ENCODE data around the gene GNB5.

GNB5 gene

DNA sequence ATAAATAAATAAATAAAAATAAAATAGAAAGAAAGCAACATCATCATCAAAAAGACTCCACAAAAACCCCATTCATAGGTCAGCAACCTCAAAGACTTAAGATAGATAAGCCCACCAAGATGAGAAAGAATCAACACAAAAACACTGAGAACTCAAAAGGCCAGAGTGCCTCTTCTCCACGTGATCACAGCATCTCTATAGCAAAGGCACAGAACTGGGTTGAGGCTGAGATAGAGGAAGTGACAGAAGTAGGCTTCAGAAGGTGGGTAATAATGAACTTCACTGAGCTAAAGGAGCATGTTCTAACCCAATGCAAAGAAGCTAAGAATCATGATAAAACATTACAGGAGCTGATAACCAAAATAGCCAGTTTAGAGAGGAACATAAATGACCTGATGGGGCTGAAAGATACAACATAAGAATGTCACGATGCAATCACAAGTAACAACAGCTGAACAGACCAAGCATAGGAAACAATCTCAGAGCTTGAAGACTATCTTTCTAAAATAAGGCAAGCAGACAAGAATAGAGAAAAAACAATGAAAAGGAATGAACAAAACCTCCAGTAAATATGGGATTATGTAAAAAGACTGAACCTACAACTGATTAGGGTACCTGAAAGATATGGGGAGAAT, 26.4 kb downstream of the GNB5 start:
- DNase-seq: no peak

DNA sequence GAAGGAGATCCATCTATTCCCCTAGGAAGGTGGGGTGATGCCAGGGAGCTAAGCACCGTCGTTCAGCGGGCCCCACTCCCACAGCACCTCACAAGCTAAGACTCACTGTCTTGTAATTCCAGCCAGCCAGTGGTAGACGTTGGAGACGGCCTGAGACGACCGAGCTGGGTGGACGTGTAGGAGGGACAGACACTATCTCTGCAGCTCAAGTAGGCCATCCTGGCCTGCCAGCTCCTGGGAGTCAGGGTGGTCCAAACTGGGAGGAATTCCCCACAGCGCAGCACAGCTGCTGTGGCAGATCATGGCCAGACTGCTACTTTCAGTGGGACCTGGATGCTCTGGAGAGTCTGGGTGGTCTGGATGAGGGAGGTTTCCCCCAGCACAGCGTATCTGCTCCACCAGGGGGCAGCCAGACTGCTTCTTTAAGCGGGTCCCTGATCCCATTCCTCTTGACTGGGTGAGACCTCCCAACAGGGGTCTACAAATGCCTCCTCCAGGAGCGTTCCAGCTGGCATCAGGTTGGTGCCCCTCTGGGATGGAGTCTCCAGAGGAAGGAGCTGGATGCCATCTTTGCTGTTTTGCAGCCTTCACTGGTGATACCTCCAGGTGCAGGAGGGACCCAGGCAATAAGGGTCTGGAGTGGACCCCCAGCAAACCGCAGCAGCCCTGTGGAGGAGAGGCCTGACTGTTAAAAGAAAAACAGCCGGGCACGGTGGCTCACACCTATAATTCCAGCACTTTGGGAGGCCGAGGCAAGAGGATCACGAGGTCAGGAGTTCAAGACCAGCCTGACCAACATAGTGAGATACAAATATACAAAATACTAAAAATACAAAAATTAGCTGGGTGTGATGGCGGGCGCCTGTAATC, 27.6 kb downstream of the GNB5 start:
- no peak for DNase-seq

DNA sequence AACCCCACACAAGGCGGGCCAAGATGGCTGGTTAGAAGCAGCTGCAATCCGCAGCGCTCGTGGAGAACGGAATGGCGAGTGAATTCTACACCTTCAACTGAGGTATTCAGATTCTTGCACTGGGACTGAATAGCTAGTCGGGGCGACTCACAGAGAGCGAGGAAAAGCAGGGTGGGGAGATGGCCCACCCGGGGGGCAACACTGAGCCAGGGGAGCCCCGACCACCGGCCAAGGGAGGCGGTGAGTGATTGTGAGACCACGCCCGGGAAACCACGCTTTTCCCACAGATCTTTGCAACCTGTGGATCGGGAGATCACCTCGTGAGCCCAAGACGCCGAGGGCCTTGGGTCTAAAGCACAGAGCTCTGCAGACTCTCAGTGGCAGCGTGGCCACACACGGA, 28.3 kb downstream of the GNB5 start:
- DNase-seq: no peak

DNA sequence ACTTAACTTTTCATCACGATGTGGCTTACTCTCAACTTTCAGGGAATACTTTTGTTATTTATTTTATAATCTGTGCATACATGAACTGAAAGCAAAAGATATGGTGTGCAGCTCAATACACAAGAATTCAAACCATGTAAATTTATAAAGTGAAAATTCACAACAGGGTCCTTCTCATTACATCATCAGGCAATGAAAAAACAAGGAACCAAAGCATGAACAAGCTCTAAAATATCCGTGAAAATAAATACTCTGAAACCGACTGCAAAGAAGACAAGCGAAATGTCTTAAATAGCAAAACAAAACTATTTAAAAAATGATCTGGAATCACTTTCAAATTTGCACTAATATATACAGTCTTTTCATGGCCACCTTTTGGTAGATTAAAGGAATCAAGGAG, 28.9 kb downstream of the GNB5 start:
- DNase-seq: no peak

DNA sequence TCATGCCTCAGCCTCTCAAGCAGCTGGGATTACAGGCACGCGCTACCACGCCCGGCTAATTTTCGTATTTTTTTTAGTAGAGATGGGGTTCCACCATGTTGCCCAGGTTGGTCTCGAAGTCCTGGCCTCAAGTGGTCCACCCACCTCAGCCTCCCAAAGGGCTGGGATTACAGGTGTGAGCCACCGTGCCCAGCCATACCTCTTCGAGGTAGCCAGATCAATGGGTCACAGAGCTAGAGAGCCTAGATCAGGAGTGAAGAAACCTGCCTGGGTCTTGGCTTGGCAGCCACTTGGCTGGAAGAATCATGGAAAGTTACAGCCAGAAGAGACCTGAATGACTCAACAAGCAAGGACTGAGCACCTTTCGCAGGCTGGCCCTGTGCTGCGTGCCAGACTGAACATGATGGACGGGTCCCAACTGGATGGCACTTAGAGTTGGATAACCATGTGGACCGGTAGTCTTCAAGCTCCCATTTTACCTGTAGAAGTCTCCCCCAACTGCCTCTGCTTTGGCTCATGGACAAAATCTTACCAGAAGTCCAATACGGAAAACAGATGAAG, 29.7 kb downstream of the GNB5 start:
- no peak for DNase-seq

DNA sequence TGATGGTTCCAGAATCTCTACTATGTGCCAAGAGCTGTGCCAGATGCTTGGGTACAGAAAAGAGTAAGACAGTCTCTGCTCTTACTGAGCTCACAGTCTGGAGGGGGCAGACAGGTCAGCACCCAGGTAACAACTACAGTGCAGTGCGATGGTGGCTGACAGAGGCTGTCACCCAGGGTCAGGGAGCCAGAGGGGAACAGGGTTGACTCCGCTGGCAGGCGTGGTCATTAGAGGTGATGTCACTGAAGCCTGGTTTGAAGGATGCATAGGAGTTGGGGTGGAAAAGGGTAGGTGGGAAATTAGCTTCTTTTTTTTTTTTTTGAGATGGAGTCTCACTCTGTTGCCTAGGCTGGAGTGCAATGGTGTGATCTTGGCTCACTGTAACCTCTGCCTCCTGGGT, 31.5 kb downstream of the GNB5 start:
- no peak for DNase-seq

DNA sequence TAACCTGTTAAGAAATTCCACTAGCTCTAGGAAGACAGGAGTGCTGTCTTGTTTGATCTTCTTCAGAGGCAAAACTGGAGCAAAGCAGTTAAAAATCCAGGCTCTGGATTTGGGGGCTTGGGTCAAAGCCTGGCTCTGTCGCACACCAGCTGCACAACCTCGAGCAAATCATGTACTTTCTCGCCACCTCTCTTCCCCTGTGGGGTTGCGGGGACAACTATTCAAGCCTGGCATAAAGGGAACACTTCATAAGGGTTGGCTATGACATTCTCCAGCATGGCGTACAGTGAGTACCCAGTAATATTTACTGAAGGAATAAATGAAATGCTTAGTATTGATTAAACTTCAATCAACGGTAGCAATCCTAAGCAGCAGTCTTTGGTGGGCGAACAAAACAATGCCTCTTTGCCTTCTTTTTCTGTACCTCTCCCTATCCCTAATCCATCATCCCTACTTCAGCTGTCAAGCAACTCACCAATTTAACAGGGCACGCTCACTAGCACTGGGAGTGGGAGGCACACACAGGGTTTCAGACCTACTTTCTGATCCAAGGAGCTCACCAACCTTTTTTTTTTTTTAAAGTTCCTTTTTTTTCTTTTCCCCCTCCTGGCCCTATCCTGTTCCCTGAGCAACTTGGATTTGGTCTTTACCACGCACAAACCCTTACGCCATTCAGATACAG, 33.0 kb downstream of the GNB5 start:
- DNase-seq: no peak

DNA sequence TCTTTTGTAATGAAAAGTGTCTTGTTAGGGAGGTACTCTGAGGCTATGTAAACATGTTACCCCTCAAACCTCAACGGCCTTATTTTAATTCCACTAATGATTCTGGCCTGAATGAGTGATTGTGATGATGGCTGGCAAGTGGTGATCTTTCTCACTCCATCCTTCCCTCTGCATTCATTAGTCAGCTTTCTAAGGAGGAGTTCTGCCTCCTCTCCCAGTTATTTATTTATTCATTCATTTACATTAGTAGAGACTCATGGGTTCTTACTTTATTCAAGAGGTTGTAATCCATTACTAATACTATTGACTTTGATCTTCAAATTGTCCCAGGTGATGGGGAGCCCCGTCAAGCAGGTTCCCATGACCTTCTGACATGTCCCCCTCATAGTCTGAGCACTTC, 35.3 kb downstream of the GNB5 start:
- no peak for DNase-seq

DNA sequence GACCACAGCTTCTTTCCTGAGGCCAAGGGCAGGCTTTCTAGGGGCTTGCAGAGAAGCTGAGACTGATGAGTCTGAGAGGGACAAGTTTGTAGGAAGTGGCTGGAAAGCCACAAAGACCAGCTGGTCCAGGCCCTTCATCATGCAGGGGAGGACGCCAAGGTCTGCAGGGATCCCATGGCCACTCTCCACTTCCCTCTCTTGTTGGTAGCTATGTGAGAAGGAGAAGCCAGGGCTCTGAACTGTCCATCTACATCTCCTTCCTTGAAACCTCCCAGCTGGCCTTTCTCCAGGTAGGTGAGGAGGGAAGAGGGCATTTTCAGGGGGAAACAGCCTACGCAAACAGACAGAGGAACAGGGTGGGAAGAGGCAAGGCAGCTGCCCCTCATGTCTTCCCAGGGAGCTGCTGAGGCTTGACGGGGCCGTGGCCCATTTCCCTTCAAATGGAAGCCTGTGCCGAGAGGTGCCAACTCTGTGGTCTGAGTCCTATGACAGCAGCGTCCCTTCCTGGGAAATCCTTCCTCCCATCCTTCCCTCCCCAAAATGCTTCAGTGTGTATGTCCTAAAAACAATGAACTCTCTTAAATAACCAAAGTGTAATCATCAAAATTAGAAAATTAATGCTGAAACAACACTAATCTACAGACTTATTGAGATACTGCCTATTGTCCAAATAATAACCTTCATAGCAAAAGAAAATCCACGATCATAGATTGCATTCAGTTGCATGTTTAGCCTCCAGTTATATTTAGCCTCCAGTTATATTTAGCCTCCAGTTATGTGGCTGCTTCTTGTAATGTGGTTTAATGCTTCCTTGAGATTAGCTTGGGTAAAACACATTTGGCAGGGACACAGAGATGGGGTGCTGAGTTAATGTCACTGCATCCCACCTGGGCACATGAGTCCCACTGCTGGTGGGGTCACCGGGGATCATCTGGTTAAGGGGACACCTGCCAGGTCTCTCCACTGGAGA, 36.0 kb downstream of the GNB5 start:
- no peak for DNase-seq

DNA sequence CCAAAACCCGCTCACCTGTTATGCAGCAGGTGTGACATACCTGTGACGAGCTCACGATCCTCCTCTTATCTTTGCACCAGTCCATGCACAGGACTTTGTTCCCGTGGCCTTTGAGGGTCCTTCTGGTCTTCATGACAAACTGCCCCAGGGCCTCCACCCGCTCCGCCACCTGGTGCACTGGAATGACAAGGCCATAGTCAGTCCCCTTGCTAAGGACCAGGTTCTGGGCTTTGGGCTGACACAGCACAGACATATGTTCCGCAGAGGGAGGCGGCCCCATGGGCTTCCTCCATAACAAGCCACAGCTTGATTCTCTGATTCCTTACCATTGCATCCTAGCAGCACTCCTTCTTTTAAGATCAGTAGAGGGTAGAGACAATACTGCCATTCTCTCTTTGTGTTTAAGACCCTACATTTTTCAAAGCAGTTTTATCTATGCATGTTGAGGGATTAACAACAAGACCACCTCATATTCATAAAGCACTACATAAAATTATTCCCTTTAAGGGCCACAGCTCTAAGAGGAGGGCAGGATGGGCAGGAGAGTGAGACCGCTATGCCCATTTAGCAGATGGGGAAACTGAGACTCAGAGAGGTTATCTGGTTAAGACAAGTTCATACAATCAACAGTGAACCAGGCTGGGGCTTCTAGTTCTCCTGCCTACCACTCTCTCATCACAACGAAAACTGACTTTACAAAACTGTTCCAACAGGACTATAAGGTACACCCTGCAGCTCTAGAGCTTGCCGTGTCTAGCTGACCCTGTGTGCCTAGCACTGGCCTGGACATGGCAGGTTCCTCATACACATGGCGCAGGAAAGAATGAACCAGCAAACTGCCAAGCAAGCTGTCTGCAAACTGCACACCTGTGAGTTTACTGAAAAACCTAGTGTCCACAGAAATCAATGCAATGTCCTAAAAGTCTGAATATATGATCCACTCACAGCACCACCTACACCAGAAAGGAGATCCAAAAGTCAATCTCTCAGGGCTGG, 37.0 kb downstream of the GNB5 start:
- DNase-seq: no peak

DNA sequence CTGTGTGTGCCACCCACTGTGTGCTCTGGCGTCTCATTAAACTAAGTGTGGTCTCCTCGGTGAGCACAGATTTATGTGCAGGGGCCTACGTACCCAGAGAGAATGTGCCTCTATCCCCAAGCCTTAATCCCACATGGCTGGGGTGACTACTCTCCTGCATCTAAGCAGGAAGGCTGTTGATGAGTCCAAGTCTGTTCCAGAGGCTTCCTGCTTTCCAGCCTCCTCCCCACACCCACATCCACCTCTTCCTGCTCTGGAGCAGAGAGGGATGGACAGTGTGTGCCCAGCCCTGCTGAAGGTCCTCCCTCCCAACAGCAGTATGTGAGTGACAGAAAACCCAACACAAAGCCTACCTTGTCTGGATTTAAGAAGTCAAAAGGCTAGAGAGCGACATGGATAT, 39.8 kb downstream of the GNB5 start:
- no peak for DNase-seq

DNA sequence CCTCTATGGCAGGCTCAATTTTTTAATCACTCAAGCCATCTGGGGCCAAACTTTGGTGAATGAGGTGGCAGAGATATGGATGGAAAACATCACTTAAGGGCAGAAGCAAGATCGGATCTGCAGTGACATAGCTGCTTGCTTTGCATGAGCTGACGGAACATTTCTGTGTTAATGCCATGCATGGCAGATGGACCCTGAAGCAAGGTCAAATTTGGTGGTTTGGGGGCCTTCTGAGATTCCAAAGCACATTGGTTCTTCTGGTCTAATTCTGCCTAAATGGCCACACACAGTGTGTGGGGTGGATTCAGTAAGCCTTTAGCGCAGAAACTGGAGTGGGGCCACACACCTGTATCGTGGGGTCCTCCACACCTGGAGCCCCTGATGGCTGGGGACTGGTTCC, 40.3 kb downstream of the GNB5 start:
- DNase-seq: no peak

DNA sequence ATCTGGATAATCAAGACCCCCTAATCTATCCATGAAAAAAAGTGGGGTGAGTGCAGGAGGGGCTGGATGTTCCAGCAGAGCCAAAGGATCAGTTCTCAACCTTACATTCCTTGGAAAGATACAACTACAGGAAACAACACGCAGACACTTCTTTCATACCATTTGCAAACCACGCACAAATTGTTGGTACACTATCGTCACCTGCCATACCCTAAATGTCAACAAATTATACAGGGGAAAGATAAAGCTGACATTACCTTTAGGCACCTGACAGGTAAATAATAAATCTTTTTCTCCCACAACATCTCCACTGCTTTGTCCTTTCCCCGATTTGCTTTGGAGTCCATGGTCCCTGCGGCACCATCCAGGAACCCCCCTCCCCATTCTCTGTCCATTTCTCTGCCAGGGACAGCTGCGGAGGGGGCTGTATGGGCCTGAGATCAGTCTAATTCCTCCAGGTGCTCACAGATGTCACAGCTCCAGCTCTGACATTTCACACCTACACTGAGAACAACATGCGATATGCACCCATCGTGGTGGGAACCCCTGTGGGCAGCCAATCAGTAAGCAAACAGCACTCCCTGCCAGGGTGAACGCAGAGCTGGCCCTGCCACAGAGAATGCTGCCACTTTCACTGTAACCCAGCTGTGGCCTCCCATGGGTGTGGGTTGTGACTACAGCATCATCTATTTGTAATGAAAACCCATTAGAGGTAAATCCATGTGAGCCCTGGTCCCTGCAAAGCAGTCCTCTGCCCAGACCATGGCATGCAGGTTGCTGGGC, 41.0 kb downstream of the GNB5 start:
- no peak for DNase-seq

DNA sequence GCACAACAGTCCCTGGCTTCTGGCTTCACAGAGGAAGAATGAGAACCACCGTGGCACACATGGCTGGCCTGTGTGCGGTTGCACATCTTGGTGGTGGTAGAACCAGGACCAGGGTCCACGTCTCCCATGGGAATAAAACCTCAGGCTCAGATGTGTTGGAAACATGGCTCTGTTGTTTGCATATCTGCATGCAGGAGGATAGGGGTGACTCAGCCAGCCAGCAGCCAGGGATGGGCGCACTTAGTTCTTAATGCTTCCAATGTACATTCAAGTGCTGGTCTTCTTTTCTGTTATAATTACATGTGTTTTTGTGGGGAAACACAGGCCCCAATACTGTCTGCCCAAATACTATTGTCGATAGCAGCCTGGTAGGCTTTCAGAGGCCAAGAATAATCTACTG, 42.8 kb downstream of the GNB5 start:
- DNase-seq: no peak

DNA sequence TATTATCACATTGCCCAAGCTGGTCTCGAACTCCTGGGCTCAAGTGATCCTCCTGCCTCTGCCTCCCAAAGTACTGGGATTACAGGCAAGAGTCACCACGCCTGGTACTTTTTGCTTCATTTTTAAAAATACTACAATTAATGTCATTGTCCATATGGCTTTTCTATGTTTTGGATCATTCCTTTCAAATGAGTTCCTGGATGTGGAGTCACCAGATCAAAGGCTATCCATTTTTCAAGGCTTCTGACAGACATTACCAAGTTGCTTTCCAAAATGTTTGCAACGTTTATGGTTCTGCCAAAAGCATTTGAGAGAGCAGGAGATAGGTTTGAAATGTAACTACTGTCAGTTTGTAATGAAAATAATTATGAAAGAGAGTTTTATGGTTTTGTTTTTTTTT, 44.4 kb downstream of the GNB5 start:
- DNase-seq: no peak

DNA sequence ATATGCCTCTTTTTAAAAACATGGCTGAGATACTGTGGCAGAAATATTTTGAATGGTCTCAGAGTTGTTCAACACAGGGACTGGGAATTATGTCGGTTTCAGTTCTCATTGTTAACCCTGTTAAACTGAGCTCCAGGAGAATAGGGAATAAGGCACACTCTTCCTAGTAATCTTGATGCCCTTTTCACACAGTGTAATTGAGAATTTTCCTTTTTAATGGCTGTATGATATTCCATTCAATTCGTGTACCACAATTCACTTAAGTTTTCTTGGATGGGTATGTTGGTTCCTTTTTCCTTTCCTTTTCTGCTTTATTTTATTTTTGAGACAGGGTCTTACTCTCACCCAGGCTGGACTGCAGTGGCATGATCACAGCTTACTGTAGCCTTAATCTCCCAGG, 44.9 kb downstream of the GNB5 start:
- no peak for DNase-seq

DNA sequence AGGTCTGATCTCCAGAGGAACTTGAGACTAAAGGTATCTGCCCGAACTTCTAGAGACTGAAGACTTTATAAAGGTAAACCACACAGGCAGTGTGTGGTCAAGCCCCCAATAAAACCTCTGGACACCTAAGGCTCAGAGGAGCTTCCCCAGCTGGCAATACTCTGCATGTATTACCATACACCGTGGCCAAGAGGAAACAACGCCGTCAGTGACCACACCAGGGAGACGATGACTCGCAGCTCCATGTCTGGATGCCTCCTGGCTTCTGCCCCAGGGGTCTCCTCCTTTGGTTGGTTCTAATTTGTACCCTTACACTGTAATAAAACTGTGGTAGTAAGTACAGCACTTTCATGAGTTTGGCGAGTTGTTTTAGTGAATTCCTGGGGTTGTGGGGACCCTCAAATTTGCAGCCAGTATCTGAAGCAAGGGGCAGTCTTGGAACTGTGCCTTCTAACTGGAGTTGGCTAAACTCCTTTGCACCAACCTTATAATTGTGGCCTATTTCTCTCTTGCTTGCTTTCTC, 46.5 kb downstream of the GNB5 start:
- DNase-seq: no peak

DNA sequence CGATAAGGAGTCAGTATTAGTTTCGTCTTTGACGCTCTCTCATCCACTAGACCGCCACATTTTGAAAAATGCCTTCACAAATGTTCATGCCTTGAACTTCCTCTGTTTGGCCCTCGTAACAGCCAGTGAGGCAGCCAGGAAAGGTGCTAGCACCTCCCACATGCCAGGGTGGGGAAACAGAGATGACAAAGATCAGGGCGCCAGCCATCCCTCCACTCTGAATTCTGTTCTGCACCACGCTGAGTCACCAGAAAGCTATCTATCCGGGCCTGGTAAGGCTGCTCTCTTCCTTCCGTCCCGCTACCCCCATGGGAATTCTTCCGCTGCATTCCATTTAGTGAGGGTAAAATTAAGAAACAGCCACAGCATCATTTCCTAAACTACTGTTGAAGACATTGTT, 47.3 kb downstream of the GNB5 start:
- DNase-seq: no peak

DNA sequence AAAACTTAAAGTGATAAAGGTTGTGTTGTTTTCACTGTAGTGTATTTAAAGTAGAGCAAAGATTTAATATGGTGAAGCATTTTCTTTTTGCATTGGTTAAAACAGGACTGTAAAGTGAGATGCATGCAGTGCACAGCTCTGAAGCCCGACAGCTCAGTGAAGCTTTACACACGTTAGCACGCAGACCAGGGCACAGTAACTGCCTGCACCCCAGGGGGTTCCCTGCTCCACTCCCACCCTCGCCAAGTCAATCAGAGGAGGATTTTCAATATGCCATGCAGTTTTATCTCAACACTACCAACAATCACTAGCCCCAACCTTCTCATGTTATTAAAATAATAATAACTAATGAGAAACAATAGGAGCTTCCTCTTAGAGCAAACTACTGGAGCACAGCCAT, 50.5 kb downstream of the GNB5 start:
- no peak for DNase-seq
